Stomach (tissue), 4 donors: ENCODE results near the gene SHANK1.

Experiments
- CTCF ChIP-seq, 7 experiments: fragments of 450-650 bp in 4 of 7; fragments of 200-600 bp in 3 of 7; sonication (generic) in 3 of 7; IDR thresholded peaks; one replicate each; pipeline ENCODE4 v1.5.1; 2016 to 2019; ENCODE audit warnings: antibody characterized with exemption in 7 of 7, control low read depth in 2 of 7, mild to moderate bottlenecking in 1 of 7
- POLR2AphosphoS5 ChIP-seq, 3 donors: sonication (generic); formaldehyde crosslinking; IDR thresholded peaks; one replicate each; pipeline ENCODE4 v1.6.1; 2016; ENCODE audit warnings: antibody characterized with exemption in 3 of 3

DNA sequence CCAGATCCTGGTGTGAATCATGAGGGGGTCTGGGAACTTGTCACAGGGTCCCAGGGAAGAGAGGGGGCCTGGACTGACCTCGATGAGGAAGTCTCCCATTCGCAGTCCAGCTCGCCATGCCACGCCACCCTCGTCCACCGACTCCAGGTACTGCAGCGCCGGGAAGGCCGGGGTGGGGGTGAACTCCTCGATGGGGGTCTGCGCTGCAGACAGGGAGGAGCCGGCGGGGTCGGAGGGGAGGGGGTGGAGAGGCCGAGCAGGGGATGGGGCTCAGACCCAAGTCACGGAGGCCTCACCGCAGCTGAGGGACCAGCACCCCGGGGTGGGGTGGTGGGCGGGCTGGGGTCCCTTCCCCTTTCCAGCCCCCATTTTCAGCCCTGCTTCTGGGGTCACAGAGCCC lies 30.8 kb downstream of the SHANK1 start:
- TF ChIP-seq CTCF (IDR thresholded peaks at IDR 0.05) (no peak), POLR2AphosphoS5 (IDR thresholded peaks at IDR 0.05) (no peak)
